Common myeloid progenitor, CD34-positive (primary cell): ENCODE results near the gene FZD10.

Experiments used
- CTCF ChIA-PET: fragments of 350-600 bp; sonication (Branson Sonifier 250); formaldehyde crosslinking; loops from one replicate; lab custom pipeline; 2021; ENCODE audit warnings: antibody characterized with exemption; lab: Charles Lee
- POLR2A ChIA-PET: fragments of 350-600 bp; sonication (Branson Sonifier 250); formaldehyde crosslinking; loops from one replicate; lab custom pipeline; 2021; ENCODE audit warnings: antibody characterized with exemption; lab: Charles Lee
- DNase-seq, 3 donors: peaks; one replicate each; pipeline versions ENCODE4 v3.0.0 to v3.0.0-alpha.2; 2013
- H3K27ac ChIP-seq, 2 experiments: 1 replicate in 1 of 2; 2 replicates in 1 of 2; pipeline ENCODE4 v1.7.0; 2013; ENCODE audit warnings: inconsistent platforms in 2 of 2, low read length in 2 of 2, mild to moderate bottlenecking in 2 of 2, low read depth in 1 of 2, moderate library complexity in 1 of 2; ENCODE audit not compliant: severe bottlenecking in 2 of 2, insufficient read depth in 1 of 2, poor library complexity in 1 of 2
- H3K27me3 ChIP-seq, 5 experiments: replicated peaks in 2 of 5; 1 replicate in 3 of 5; 2 replicates in 2 of 5; pipeline versions ENCODE4 v1.6.1 to v1.7.0; 2013; ENCODE audit warnings: low read length in 4 of 5, mild to moderate bottlenecking in 2 of 5, moderate library complexity in 2 of 5, inconsistent platforms in 1 of 5; ENCODE audit not compliant: insufficient read depth in 5 of 5, control insufficient read depth in 4 of 5
- H3K36me3 ChIP-seq, 4 experiments: 1 replicate in 2 of 4; 2 replicates in 2 of 4; pipeline versions ENCODE4 v1.6.1 to v1.7.0; 2013; ENCODE audit warnings: low read length in 3 of 4, control low read depth in 1 of 4, mild to moderate bottlenecking in 1 of 4; ENCODE audit not compliant: control insufficient read depth in 4 of 4, insufficient read depth in 4 of 4
- H3K4me1 ChIP-seq, 4 experiments: 1 replicate in 3 of 4; 2 replicates in 1 of 4; pipeline versions ENCODE4 v1.6.1 to v1.7.1; 2013; ENCODE audit warnings: low read length in 3 of 4, mild to moderate bottlenecking in 3 of 4, control low read depth in 1 of 4, inconsistent platforms in 1 of 4, moderate library complexity in 1 of 4; ENCODE audit not compliant: control insufficient read depth in 4 of 4, insufficient read depth in 4 of 4; ENCODE audit errors: control extremely low read depth in 1 of 4
- H3K4me3 ChIP-seq, 7 experiments: 1 replicate in 4 of 7; 2 replicates in 3 of 7; pipeline versions ENCODE4 v1.5.1 to v1.7.0; 2013; ENCODE audit warnings: mild to moderate bottlenecking in 7 of 7, low read length in 6 of 7, moderate library complexity in 6 of 7, inconsistent platforms in 2 of 7, low read depth in 2 of 7, control low read depth in 1 of 7; ENCODE audit not compliant: insufficient read depth in 4 of 7, control insufficient read depth in 1 of 7; ENCODE audit errors: extremely low read depth in 1 of 7
- H3K9me3 ChIP-seq, 5 experiments: 1 replicate in 4 of 5; 2 replicates in 1 of 5; pipeline versions ENCODE4 v1.6.1 to v1.7.1; 2013; ENCODE audit warnings: low read length in 4 of 5, mild to moderate bottlenecking in 2 of 5, inconsistent platforms in 1 of 5, low read depth in 1 of 5, moderate library complexity in 1 of 5; ENCODE audit not compliant: control insufficient read depth in 4 of 5, insufficient read depth in 2 of 5; ENCODE audit errors: control extremely low read depth in 1 of 5
- whole genome bisulfite sequencing: methylation state at CpG from one replicate; pipeline ENCODE4 v1.1.5; 2013; ENCODE audit not compliant: insufficient coverage; 5-methylcytosine and 5-hydroxymethylcytosine counted together

The FZD10 gene

GRCh38 chr12:130179191-130179590 lies 16.9 kb downstream of the FZD10 start:
- no peak for DNase-seq
- Histone ChIP-seq H3K27me3 (peaks cover 0 to 30% (median 6%) of the 10 kb centered on the region in 5 experiments), H3K9me3 (peaks cover 0 to 14% (median 6%) of the 10 kb centered on the region in 5 experiments), H3K4me1 (no peaks in the 10 kb centered on the region), H3K27ac (no peak overlapping the region), H3K36me3 (no peaks in the 10 kb centered on the region), H3K4me3 (no peak overlapping the region)
- ChIA-PET CTCF (no interaction called here), POLR2A (no interaction called here)
- WGBS, result 83% methylated on average over 6 of the region's 7 CpGs

DNA sequence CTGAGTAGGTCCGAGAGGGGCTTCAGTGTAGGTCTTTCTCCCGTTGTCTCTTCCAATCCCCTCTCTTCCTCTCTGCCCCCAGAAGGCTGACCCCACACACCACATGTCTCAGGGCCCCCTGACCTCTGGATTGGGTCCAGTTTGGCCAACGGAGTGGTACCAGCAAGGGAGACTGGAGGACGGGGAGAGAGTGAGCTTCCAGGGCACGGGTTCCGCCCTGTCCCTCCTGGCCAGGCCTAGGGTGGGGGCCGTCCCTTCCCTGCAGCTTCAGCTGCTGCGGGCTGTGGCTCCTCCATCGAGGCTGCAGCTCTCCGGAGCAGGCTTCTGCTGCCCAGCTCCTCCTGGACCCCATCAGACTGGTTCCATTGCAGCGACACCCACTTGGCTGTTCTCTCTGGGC lies 17.4 kb downstream of the FZD10 start:
- WGBS, result 96% methylated on average over 4 of the region's 11 CpGs
- Histone ChIP-seq H3K4me3 (no peak overlapping the region), H3K4me1 (no peaks in the 10 kb centered on the region), H3K36me3 (no peaks in the 10 kb centered on the region), H3K9me3 (peaks cover 0 to 14% (median 6%) of the 10 kb centered on the region in 5 experiments), H3K27me3 (peaks cover 0 to 30% (median 6%) of the 10 kb centered on the region in 5 experiments), H3K27ac (no peak overlapping the region)
- no peak for DNase-seq
- ChIA-PET POLR2A (no interaction called here), CTCF (no interaction called here)

DNA sequence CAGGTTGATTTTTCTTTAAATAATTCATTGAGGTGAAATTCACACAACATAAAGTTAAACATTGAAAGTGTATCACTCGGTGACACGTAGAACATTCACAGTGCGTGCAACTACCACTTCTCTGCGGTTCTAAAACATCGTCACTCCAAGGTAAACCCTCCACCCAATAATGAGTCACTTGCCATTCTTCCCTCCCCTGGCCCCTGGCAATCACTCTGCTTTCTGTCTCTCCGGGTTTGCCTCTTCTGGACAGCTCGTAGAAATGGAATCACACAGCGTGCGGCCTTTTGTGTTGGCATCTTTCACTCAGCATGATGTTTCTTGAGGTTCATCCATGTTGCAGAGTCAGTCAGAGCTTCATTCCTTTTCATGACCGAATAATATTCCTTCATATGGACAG lies 18.9 kb downstream of the FZD10 start:
- Histone ChIP-seq H3K4me1 (no peaks in the 10 kb centered on the region), H3K27me3 (peaks cover 0 to 38% (median 6%) of the 10 kb centered on the region in 5 experiments), H3K27ac (no peak overlapping the region), H3K4me3 (no peak overlapping the region), H3K36me3 (no peaks in the 10 kb centered on the region), H3K9me3 (peaks cover 0 to 14% (median 6%) of the 10 kb centered on the region in 5 experiments)
- 88% methylated on average over 10 of the region's 10 CpGs for WGBS
- ChIA-PET POLR2A (no interaction called here), CTCF (no interaction called here)
- no peak for DNase-seq

DNA sequence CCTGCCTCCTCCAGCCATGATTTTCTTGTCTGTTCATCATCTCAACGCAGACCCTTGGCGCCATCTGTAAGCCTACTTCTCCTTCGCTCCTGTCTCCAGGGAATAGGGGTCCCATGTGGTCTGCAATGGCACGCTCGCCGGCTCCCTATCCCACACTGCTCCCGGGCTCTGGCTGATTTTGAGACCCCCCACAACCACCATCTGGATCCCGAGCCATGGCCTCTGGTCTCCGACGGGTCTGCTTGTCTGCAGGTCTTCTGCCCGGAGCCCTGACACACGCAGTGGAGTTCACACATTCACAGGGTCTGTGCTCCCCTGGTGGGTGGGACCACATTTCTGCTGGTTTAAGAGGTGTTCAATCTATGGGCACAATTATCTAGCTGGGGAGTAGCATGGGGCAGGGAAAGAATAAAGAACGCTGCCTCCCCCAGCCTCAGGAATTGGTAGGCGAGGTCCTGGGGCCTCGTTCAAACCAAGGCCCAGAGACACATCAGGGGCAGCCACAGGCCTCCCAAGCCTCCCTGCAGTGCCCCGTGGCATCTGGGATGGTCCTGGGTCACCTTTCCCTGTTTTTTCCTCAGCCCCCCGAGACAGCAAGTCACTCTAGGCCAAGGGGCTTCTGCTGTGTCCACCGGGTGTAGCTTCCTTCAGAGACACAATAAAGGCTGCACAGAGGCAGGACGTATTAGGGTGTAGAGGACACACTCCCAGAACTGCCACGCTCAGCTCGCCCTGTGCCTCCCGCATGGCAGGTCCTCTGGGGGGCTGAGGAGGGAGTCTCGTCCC lies 21.5 kb downstream of the FZD10 start:
- Histone ChIP-seq H3K9me3 (peaks cover 0 to 13% (median 6%) of the 10 kb centered on the region in 5 experiments), H3K4me1 (no peaks in the 10 kb centered on the region), H3K36me3 (no peaks in the 10 kb centered on the region), H3K27ac (no peak overlapping the region), H3K27me3 (peaks cover 0 to 36% (median 7%) of the 10 kb centered on the region in 5 experiments), H3K4me3 (no peak overlapping the region)
- POLR2A ChIA-PET, result no interaction called here
- 93% methylated on average over 20 of the region's 23 CpGs for WGBS
- CTCF ChIA-PET, result no interaction called here
- no peak for DNase-seq

- no peaks in the 10 kb centered on the region for H3K4me1 ChIP-seq
- POLR2A ChIA-PET, result interaction anchor here (0.7 kb wide), 1 partner anchor 245 kb away, joined by 3 read pairs; no protein-coding TSS in a partner anchor
- H3K27me3 ChIP-seq, result peaks cover 0 to 28% (median 7%) of the 10 kb centered on the region in 5 experiments
- no peak for DNase-seq
- H3K36me3 ChIP-seq, result no peaks in the 10 kb centered on the region
- no peak overlapping the region for H3K27ac ChIP-seq
- WGBS, result 91% methylated on average over 12 of the region's 12 CpGs
- peaks cover 0 to 10% (median 6%) of the 10 kb centered on the region in 5 experiments for H3K9me3 ChIP-seq
- CTCF ChIA-PET, result no interaction called here
- H3K4me3 ChIP-seq, result no peak overlapping the region
Measured at GRCh38 chr12:130184404-130185090, 22.3 kb downstream of the FZD10 start.

DNA sequence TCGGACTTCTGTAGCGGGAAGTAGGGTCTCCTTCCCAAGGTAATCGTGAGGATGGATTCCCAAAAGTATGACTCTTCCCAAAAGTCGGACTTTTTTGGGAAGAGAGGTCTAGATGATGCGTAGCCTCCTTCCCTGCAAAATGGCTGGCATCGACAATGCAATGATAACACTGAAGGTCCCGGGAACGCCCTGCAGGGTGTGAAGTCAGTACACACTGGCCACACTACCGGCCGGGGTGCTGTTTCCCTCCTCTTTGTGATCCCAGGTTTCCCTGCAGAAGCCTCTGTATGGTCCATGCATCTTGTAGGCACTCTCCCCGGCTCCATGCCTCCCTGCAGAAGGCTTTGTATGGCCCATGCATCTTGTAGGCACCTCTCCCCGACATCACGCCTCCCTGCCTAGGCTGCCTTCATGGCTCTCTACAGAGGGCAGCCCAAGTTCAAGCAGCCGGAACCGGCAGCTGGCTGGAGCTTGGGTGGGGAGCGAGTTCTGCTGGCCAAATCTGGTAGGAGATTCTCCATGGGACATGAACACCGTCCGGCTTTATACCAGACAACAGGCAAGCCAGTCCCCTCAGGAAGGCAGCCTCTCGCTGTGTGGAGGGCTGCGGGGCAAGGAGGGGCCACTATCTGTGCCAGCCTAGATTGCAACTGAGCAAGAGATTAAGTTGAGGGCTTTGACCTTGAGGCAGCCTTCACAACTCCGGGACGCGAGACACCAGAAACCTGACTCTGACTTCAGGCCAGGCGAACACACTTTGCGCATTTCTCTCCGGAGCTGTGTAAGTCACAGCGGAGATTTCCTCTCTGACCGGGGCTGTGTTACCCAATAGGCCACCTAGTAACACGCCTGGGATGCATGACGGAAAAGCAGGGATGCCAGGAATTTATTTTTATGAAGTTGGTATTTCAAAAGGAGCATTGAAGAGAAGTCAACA lies 23.5 kb downstream of the FZD10 start:
- WGBS, result 95% methylated on average over 29 of the region's 30 CpGs
- Histone ChIP-seq H3K27me3 (peaks cover 0 to 23% (median 7%) of the 10 kb centered on the region in 5 experiments), H3K4me1 (no peaks in the 10 kb centered on the region), H3K4me3 (no peak overlapping the region), H3K9me3 (peaks cover 0 to 7% (median 6%) of the 10 kb centered on the region in 5 experiments), H3K36me3 (no peaks in the 10 kb centered on the region), H3K27ac (no peak overlapping the region)
- no peak for DNase-seq
- ChIA-PET CTCF (no interaction called here), POLR2A (no interaction called here)
